Upper lobe of left lung (tissue), 4 donors: ENCODE measurements around the gene VPS13D.

Experiments
- CTCF ChIP-seq, 6 experiments: fragments of 450-650 bp in 4 of 6; fragments of 200-600 bp in 2 of 6; sonication (generic) in 2 of 6; IDR thresholded peaks; one replicate each; pipeline ENCODE4 v1.5.1; 2016 to 2019; ENCODE audit warnings: antibody characterized with exemption in 6 of 6
- EP300 ChIP-seq, 4 donors: sonication (generic); formaldehyde crosslinking; IDR thresholded peaks; one replicate each; pipeline ENCODE4 v1.5.1; 2017; ENCODE audit warnings: antibody characterized with exemption in 4 of 4, control low read depth in 2 of 4
- POLR2A ChIP-seq, 4 donors: fragments of 450-650 bp; IDR thresholded peaks; one replicate each; pipeline ENCODE4 v1.5.1; 2016 to 2017; ENCODE audit warnings: antibody characterized with exemption in 4 of 4, mild to moderate bottlenecking in 2 of 4
- POLR2AphosphoS5 ChIP-seq, 2 donors: sonication (generic); formaldehyde crosslinking; IDR thresholded peaks; one replicate each; pipeline ENCODE4 v1.5.1; 2017; ENCODE audit warnings: antibody characterized with exemption in 2 of 2

- no peak for TF ChIP-seq EP300 (IDR thresholded peaks at IDR 0.05)
- TF ChIP-seq CTCF (IDR thresholded peaks at IDR 0.05), result no peak
- TF ChIP-seq POLR2A (IDR thresholded peaks at IDR 0.05), result no peak
- no peak for TF ChIP-seq POLR2AphosphoS5 (IDR thresholded peaks at IDR 0.05)
These were observed 299.9 kb downstream of the VPS13D start for GRCh38 chr1:12529640-12530174.
